ENCODE measurements around the gene EFCAB5. TPM values are rescaled to one million over a fixed set of nuclear protein-coding genes. Genes with fewer than 3 reads are reported as not detected.
"Not testable (repeated sequence)": the region's sequence is repeated elsewhere in the genome, so short reads cannot be mapped to it uniquely, and the experiment has no call there.

EFCAB5 gene
- total RNA-seq, 1 donor from 2014 or later: 0.71 TPM

DNA sequence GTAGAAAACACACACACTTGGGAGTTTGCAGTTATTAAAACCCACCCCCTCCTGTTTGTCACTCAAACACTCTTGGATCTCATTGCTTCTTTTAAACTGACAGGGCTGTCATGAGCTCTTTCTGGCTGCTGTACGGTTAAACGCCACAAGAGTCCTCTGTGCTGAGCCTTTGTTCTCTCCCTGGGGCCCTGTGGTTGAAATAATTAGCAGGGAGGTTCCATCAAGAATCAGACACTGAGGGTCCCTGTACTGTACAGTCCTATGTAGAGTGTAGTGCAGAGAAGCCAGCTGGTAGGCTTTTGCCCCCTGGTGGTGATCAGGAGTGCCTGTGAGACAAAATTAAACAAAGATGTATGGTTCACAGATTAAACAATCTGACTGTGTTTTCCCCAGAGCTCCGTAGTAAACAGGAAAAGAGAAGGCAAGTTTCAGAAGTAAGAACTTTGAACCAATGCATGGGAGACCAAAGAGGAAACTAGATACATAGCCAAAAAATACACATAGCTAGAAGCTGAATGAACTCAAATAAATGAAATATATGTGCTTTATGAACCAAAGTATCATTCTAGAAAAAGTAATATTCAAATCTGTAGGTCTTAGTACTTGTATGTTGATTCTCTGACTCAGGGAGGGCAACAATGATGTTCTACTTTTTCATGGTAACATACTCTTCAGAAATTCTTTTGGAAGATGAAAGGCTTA, 10.1 kb upstream of the EFCAB5 start:
- H3K4me1 ChIP-seq: peaks cover 17% of the 10 kb centered on the region
- peak overlapping the region; percentile 78 for H3K4me3 ChIP-seq
- DNase-seq (ENCODE audit: low spot score): peak; percentile 86
- no peaks in the 10 kb centered on the region for H3K9me3 ChIP-seq (ENCODE audit: low read depth)
- H4K20me1 ChIP-seq (ENCODE audit: low read depth): no peaks in the 10 kb centered on the region
- no peaks in the 10 kb centered on the region for H3K36me3 ChIP-seq
- H2AFZ ChIP-seq (replicated peaks): peak overlapping the region; percentile 74
- no peak overlapping the region for H3K27ac ChIP-seq
- peaks cover 13% of the 10 kb centered on the region for H3K4me1 Mint-ChIP-seq
- no peaks in the 10 kb centered on the region for H3K27me3 ChIP-seq
- H3K9me3 Mint-ChIP-seq: no peaks in the 10 kb centered on the region
- peaks cover 29% of the 10 kb centered on the region for H3F3A ChIP-seq (ENCODE audit: low read depth)
- H3K4me2 ChIP-seq: peak overlapping the region; percentile 93
- no peak overlapping the region for H3K27ac Mint-ChIP-seq
- no peak overlapping the region for H3K9ac ChIP-seq
- H3K36me3 Mint-ChIP-seq: no peaks in the 10 kb centered on the region
- H3K79me2 ChIP-seq (ENCODE audit: low read depth): peaks cover 31% of the 10 kb centered on the region
- H3K4me3 Mint-ChIP-seq: no peak overlapping the region
- TF ChIP-seq, protein P1, sequence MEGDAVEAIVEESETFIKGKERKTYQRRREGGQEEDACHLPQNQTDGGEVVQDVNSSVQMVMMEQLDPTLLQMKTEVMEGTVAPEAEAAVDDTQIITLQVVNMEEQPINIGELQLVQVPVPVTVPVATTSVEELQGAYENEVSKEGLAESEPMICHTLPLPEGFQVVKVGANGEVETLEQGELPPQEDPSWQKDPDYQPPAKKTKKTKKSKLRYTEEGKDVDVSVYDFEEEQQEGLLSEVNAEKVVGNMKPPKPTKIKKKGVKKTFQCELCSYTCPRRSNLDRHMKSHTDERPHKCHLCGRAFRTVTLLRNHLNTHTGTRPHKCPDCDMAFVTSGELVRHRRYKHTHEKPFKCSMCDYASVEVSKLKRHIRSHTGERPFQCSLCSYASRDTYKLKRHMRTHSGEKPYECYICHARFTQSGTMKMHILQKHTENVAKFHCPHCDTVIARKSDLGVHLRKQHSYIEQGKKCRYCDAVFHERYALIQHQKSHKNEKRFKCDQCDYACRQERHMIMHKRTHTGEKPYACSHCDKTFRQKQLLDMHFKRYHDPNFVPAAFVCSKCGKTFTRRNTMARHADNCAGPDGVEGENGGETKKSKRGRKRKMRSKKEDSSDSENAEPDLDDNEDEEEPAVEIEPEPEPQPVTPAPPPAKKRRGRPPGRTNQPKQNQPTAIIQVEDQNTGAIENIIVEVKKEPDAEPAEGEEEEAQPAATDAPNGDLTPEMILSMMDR (IDR thresholded peaks at IDR 0.05): peak; percentile 95
- no peak for TF ChIP-seq EZH2 (IDR thresholded peaks at IDR 0.05)
- H3K27me3 Mint-ChIP-seq (ENCODE audit: insufficient read depth, low read depth): peaks cover 1% of the 10 kb centered on the region

DNA sequence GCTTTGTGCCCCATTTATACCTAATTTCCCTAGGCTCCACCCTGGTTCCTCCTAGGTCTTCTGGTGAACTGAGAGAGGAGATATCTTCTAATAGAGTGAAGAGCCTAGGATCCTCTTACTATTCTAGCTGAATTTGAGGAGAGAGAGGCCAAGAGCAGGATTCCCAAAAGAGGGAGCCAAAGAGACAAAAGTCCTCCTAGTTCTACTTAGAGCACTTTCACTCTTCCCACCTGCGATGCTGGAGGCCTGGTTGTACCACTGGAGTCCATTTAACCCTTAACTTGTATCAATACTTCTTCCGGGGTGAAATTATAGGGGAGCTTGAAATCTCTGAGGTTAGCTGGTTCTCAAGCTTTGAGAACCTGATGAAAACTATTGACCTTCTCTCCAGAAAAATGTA, 8.1 kb upstream of the EFCAB5 start:
- no peaks in the 10 kb centered on the region for H3K9me3 Mint-ChIP-seq
- peaks cover 2% of the 10 kb centered on the region for H3K4me1 Mint-ChIP-seq
- H3K4me3 ChIP-seq: no peak overlapping the region
- no peak overlapping the region for H3K4me3 Mint-ChIP-seq
- H3K9me3 ChIP-seq (ENCODE audit: low read depth): no peaks in the 10 kb centered on the region
- no peaks in the 10 kb centered on the region for H3K36me3 Mint-ChIP-seq
- H4K20me1 ChIP-seq (ENCODE audit: low read depth): no peaks in the 10 kb centered on the region
- H3K27ac ChIP-seq: no peak overlapping the region
- no peaks in the 10 kb centered on the region for H3K36me3 ChIP-seq
- peaks cover 15% of the 10 kb centered on the region for H3K4me1 ChIP-seq
- no peak overlapping the region for H3K9ac ChIP-seq
- no peak overlapping the region for H3K27ac Mint-ChIP-seq
- H3K4me2 ChIP-seq: no peak overlapping the region
- peak; percentile 50 for DNase-seq (ENCODE audit: low spot score)
- no peak for TF ChIP-seq EZH2phosphoT487 (IDR thresholded peaks at IDR 0.05)
- TF ChIP-seq EZH2 (IDR thresholded peaks at IDR 0.05): no peak
- TF ChIP-seq, protein P1 (IDR thresholded peaks at IDR 0.05): peak; percentile 39
- H3K27me3 Mint-ChIP-seq (ENCODE audit: insufficient read depth, low read depth): peaks cover 4% of the 10 kb centered on the region
- no peak overlapping the region for H2AFZ ChIP-seq (replicated peaks)
- H3F3A ChIP-seq (ENCODE audit: low read depth): peaks cover 29% of the 10 kb centered on the region
- no peaks in the 10 kb centered on the region for H3K27me3 ChIP-seq
- peaks cover 11% of the 10 kb centered on the region for H3K79me2 ChIP-seq (ENCODE audit: low read depth)

DNA sequence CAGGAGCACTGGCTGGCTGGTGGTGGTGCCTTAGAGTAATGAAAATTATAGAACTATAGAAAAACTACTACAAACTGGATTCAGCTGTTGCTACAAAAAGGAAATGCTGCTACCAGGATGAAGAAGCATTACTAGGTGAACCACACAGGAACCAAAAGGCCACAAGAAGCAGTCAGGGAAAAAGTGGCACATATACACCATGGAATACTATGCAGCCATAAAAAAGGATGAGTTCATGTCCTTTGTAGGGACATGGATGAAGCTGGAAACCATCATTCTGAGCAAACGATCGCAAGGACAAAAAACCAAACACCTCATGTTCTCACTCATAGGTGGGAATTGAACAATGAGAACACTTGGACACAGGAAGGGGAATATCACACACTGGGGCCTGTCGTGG, 5.5 kb upstream of the EFCAB5 start:
- H3K4me3 Mint-ChIP-seq; H3K36me3 Mint-ChIP-seq; H3K27me3 Mint-ChIP-seq (ENCODE audit: insufficient read depth, low read depth); H3K4me2 ChIP-seq; H3K9me3 ChIP-seq (ENCODE audit: low read depth); H3K9me3 Mint-ChIP-seq; H3K79me2 ChIP-seq (ENCODE audit: low read depth); H3K36me3 ChIP-seq; H3K27ac ChIP-seq; H3K27ac Mint-ChIP-seq; H3F3A ChIP-seq (ENCODE audit: low read depth); H3K4me1 ChIP-seq; DNase-seq (ENCODE audit: low spot score); H4K20me1 ChIP-seq (ENCODE audit: low read depth); H2AFZ ChIP-seq (replicated peaks); H3K4me3 ChIP-seq; H3K9ac ChIP-seq; H3K4me1 Mint-ChIP-seq; H3K27me3 ChIP-seq: not testable (repeated sequence)

DNA sequence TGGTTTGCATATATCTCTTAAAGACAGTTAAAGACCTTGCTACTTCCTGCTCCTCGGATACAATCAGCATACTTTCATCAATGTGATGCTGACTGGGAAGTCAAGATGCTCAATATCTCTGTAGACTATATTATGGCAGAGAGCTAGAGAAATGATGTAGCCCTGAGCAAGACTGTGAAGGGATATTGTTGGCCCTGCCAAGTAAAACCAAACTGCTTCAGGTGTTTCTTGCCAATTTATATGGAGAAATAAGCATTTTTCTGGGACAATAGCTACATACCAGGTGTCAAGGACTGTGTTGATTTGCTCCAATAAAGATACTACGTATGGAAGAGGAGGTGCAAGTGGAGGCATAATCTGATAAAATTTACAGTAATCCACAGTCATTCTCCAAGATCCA, 4.7 kb upstream of the EFCAB5 start:
- H4K20me1 ChIP-seq (ENCODE audit: low read depth): no peaks in the 10 kb centered on the region
- H3K27ac Mint-ChIP-seq: no peak overlapping the region
- no peak for TF ChIP-seq EZH2phosphoT487 (IDR thresholded peaks at IDR 0.05)
- TF ChIP-seq, protein P1 (IDR thresholded peaks at IDR 0.05): no peak
- TF ChIP-seq EZH2 (IDR thresholded peaks at IDR 0.05): no peak

More for the DNA sequence above, 4.7 kb upstream of the EFCAB5 start:
- Histone ChIP-seq H3K27ac (no peak overlapping the region), H3K4me2 (no peak overlapping the region), H3K27me3 (no peaks in the 10 kb centered on the region), H3K4me1 (peaks cover 2% of the 10 kb centered on the region), H3K9ac (no peak overlapping the region), H3F3A (ENCODE audit: low read depth) (peaks cover 3% of the 10 kb centered on the region), H3K9me3 (ENCODE audit: low read depth) (no peaks in the 10 kb centered on the region), H3K36me3 (no peaks in the 10 kb centered on the region), H3K79me2 (ENCODE audit: low read depth) (no peaks in the 10 kb centered on the region), H2AFZ (replicated peaks) (no peak overlapping the region), H3K4me3 (no peak overlapping the region)
- Mint-ChIP-seq H3K36me3 (no peaks in the 10 kb centered on the region), H3K9me3 (no peaks in the 10 kb centered on the region), H3K4me3 (no peak overlapping the region), H3K4me1 (no peaks in the 10 kb centered on the region), H3K27me3 (ENCODE audit: insufficient read depth, low read depth) (peaks cover 4% of the 10 kb centered on the region)
- no peak for DNase-seq (ENCODE audit: low spot score)
